Subcutaneous adipose tissue (tissue), 4 donors: ENCODE results near the gene CEMIP. TPM values are rescaled to one million over a fixed set of nuclear protein-coding genes. Genes with fewer than 3 reads are reported as not detected.

Experiments
- total RNA-seq, 4 donors: library from RNA; depleted of rRNA; stranded (reverse); fragments of >200 nt; gene quantifications; one replicate each; pipeline ENCODE4 v1.1.0, GENCODE V29; 2016
- TF ChIP-seq, protein P1 (sequence below): fragments of 450-650 bp; IDR thresholded peaks from one replicate; pipeline ENCODE4 v1.5.1; 2016; ENCODE audit warnings: low read depth, mild to moderate bottlenecking, control low read depth, antibody characterized with exemption, moderate library complexity

CEMIP gene
- total RNA-seq, 4 donors from 2014 or later = 0.17 TPM; not detected in 3

DNA sequence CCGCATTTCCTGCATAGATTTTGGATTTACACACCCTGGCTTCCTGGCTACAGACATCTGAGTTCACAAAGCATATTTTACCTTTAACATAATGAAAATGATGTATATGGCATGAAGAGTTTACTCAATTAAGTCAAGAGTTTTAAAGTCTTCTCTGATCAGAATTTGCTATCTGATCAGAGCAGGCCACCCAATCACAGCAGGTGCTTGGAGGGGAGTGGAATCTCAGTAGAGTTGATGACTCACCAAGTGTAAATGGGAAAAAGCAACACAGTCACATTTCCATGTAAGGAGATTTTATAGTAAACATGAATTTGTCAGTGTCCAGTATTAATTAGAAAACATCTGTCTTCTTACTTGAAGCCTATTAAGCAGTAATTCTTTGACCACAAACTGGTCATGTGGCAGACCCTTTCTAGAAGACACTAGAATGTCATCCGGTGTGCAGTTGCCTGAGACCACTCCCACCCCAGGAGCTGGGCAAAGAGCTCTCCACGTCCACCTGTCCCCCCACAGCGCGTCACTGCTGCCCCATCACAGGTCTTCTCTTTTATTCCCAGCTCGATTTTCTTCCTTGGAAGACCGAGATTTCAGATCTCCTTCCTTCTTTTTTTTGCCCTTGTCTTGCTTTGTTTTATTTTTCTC is 199.6 kb downstream of the CEMIP start:
- TF ChIP-seq, protein P1, sequence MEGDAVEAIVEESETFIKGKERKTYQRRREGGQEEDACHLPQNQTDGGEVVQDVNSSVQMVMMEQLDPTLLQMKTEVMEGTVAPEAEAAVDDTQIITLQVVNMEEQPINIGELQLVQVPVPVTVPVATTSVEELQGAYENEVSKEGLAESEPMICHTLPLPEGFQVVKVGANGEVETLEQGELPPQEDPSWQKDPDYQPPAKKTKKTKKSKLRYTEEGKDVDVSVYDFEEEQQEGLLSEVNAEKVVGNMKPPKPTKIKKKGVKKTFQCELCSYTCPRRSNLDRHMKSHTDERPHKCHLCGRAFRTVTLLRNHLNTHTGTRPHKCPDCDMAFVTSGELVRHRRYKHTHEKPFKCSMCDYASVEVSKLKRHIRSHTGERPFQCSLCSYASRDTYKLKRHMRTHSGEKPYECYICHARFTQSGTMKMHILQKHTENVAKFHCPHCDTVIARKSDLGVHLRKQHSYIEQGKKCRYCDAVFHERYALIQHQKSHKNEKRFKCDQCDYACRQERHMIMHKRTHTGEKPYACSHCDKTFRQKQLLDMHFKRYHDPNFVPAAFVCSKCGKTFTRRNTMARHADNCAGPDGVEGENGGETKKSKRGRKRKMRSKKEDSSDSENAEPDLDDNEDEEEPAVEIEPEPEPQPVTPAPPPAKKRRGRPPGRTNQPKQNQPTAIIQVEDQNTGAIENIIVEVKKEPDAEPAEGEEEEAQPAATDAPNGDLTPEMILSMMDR = no peak

DNA sequence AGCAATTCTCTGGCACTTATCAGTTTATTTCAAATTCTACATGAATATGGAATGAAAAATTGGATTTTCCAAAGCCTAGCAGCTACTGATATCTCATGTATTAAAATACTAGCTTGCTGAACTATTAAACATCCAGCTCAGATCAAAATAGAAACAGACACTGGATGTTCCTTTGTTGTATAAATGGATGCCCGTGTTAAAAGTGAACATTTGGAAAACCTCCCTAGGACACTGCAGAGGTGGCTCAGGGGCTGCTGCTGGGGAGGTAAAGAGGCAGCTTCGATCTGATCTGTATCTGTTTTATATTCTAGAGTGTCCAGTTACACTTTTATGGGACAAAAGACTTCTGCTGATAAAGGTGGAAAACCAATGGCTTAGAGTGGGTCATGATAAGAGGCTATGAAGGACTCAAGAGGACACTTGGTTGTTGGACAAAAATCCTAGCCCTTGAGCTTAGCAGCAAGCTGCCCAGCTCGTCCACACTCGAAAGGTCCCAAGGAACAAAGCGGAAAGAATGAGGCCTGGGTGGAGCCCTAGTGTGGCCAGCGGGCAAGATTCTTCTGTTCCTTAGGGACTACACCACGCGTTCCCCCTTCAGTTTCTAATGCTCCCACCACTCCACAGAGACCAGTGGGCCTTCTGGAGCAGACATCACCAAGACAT is 200.5 kb downstream of the CEMIP start:
- TF ChIP-seq, protein P1 = no peak

DNA sequence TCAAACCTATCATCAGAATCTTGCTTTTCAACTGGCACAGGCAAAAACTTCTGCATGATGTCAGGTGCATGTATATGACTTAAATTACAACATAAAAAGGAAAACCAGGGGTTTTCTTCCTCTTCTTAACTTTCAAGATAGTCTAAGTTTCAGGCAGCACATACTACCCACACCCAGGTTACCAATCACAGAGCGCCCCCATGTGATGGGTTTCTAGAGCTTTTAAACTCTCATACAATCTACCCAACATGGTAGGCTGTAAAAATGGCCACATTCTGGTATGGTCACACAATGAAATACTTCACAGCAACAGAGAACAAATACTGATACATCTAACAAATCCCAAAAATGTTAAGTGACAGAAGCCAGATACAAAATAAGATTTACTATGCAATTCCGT is 203.0 kb downstream of the CEMIP start:
- TF ChIP-seq, protein P1 = no peak

DNA sequence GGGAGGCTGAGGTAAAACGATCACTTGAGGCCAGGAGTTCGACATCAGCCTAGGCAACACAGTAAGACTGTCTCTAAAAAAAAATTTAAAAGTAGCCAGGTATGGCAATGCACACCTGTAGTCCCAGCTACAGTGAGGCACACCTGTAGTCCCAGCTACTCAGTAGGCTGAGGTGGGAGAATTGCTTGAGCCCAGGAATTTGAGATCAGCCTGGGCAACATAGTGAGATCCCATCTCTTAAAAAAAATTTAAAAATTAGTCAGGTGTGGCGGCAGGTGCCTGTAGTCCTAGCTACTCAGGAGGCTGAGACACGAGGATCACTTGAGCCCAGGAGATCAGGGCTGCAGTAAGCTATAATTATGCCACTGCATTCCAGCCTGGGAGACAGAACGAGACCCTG is 203.7 kb downstream of the CEMIP start:
- TF ChIP-seq, protein P1 = no peak

DNA sequence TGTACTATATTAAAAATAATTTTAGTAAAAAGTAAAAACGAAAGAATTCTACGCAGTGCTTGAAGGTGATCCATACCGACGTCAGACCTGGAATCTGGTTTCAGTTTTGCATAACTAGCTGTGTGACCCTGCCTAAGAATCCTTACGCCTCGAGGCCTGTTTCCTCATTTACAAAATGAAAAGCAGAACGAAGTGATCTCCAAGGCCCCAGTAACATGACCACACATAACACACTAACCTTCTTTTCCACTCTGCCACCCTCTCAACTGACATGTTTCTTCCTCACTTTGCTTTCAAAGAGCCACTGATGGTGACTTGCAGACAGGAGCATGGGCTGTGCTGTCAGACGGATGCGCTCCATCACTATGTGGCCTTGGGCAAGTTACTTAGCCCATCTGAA is 205.7 kb downstream of the CEMIP start:
- TF ChIP-seq, protein P1 = no peak

DNA sequence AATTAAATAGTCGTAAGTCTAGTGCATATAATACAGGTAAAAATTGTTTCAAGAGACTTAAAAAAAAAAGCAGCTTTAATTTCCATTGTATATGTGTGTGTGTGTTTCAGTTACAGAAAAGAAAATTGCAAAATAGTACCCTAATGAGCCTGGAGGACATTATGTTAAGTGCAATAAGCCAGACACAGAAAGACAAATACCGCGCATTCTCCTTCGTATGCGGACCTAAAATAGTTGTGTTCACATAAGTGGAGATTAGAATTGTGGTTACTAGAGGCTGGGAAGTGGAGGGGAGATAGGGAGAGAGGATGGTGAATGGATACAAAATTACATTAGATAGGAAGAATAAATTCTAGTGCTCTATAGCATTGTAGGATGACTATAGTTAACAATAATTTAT is 206.8 kb downstream of the CEMIP start:
- TF ChIP-seq, protein P1 = no peak

DNA sequence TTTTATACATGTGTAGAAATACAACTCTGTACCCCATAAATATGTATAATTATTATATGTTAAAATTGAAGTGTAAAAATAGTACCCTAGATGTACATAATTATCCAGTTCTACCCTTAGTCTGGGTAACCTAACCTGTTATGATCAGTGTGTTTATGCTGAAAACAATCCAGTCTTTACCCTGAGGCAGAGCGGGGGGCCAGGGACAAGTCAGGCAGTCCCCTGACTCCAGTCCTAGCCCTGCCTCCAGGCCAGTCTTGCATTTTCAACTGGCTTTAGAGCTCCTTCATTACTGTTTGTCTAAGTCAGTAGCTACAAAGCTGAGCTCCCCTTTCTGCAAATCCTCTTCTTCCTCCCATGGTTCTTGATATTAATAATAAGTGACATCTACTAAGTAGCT is 207.3 kb downstream of the CEMIP start:
- TF ChIP-seq, protein P1 = no peak
